AG20443 (cell line): Measurements from ENCODE around the gene MNT.

Experiments
- DNase-seq: peaks from one replicate; pipeline ENCODE4 v3.0.0; 2012; ENCODE audit warnings: low spot score, mixed read lengths

MNT gene

DNA sequence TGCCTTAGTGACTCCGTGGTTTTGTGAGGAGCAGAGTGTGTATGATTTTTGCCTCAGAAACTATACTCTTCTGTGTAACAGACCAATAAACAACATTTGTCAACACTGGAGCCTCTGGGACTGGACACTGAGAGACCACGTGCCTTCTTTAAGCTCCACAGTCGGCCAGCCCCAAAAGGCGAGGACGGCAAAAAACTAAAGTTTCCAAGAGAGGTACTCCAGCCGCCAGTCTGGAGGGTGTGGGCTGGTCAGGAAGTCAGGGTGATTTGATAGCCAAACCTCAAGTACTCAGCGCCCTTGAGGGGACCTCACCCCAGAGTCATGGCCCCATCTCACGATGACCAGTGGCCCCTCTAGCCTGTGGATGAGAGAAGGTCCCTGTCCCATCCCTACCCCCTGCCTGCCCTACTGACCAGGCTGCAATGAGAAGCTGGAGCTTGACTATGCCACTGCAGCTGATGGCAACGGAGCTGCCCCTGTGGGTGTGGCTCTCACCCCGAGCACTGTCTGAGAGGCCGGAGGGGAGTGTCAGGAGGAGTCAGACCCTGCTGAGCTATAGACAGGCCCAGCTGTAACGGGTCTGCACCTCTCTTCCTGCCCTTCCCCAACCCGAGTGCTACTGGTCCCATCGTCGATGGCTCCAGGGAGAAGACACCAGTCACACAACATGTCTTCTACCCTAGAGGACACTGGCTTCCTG, 19.8 kb downstream of the MNT start:
- DNase-seq = no peak

DNA sequence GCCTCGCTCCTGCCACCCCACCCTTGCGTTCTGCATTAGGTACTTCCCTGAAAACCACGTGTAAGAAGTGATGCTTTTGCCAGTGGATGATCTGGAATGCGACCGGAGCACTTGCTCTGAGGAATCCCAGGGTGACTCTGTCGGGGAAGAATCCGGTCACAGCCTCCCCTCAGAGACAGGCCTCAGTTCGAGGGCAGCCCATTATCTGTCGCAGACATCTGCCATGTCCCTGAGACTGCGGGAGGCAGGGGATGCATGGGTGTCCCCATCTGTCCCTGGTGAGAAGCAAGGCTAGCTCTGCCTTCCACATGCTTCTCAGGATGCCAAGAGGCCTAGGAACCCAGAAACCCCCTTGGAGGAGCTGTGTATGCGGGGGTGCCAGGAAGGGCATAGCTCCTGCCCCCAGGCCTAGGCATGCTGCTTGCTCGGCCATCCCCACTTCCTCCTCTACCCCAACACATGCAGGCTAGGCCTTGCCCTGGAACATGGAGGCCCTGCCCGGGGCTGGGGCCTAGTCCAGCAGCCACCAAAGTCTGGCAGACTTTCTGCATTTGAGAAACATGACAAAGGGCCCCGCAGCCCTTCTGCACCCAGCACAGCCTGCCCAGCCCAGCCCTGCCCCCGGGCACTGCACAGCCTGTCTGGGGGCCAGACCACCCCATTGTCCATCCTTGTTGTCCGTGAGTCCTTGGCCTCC, 20.5 kb downstream of the MNT start:
- peak; percentile 54 for DNase-seq

DNA sequence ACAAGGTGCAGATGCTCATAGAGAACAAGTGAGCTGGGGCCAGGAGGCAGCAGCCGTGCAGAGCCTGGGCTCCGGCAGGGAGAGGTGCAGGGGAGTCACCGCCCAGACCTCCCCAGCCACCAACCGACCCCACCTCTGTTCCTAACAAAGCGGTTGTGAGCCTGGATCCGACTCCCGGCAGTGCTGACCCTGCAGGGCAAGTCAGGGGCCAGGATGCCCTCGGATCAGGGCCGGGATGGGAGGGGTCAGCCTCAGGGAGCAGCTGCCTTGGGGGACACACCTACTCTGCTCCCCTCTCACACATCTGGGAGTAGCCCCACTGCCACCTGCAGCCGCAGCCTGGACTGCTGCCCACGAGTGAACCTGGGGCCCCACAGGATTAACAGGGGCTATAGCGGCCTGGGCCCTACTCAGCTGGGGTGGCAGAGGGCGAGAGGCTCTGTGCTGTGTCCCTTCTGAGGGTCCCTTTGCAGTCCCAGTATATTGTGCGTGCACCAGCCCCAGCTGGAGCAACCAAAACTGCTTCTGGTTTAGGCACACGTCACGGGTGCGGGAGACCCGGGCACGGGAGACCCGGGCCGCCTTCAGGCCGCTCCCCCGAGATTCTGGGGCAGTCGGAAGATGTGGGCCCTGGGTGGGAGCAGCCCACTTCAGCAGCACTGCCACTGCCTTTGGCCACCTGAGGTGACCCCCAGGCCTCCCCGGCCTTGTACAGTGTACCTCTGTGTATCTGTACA, 21.2 kb downstream of the MNT start:
- no peak for DNase-seq

DNA sequence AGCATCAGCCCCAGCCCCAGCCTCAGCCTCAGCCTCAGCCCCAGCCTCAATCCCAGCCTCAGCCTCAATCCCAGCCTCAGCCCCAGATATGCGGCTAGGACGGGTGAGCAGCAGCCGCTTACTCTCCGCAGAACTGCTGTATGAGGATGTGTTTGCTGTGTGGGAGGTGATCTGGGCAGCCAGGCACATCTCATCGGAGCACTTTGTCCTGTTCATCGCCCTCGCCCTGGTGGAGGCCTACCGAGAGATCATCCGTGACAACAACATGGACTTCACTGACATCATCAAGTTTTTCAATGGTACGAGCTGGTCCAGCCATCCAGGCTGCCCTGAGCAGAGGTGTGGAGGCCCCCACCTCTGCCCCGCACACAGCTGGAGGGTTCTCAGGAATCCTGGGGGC, 22.0 kb downstream of the MNT start:
- no peak for DNase-seq

DNA sequence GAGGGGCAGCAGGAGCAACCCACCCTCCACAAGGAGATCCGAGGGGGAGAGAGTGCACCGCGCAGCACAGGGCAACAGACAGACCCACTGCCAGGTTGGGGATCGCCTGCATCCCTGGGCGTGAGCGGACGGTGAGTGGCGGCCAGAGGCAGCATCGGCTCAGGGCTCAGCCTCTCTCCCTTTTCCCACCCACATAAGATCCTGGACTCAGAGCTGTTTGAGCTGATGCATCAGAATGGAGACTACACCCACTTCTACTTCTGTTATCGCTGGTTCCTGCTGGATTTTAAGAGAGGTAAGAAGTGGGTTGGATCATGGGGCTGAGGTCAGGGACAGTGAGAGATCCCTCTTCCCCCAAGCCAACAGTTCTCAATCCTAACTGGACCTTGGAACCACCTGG, 23.2 kb downstream of the MNT start:
- no peak for DNase-seq

DNA sequence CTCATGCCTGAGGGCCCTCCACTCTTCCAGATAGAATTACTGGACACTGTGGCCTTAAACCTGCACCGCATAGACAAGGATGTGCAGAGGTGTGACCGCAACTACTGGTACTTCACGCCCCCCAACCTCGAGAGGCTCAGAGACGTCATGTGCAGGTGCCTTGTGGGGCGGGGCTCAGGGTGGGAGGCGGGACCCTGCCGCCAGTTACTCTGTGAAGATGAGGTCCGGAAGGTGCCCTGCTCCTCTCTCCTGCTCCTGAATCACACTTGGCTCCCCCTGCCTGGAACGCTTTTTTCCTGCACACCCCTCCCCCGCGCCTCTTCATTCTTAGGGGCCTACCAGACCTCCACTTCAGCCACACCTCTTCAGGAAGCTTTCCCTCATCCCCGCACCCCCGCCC, 24.8 kb downstream of the MNT start:
- no peak for DNase-seq

DNA sequence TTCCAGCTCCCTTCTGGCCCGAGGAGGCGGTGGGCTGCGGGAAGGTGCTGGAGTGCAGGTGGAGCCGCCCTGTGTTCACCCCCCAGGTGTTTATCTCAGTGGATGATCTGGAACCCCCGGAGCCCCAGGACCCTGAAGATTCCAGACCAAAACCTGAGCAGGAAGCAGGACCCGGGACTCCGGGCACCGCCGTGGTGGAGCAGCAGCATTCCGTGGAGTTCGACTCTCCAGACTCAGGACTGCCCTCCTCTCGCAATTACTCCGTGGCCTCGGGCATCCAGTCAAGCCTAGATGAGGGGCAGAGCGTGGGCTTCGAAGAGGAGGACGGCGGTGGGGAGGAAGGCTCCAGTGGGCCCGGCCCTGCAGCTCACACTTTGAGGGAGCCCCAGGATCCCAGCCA, 25.5 kb downstream of the MNT start:
- no peak for DNase-seq

DNA sequence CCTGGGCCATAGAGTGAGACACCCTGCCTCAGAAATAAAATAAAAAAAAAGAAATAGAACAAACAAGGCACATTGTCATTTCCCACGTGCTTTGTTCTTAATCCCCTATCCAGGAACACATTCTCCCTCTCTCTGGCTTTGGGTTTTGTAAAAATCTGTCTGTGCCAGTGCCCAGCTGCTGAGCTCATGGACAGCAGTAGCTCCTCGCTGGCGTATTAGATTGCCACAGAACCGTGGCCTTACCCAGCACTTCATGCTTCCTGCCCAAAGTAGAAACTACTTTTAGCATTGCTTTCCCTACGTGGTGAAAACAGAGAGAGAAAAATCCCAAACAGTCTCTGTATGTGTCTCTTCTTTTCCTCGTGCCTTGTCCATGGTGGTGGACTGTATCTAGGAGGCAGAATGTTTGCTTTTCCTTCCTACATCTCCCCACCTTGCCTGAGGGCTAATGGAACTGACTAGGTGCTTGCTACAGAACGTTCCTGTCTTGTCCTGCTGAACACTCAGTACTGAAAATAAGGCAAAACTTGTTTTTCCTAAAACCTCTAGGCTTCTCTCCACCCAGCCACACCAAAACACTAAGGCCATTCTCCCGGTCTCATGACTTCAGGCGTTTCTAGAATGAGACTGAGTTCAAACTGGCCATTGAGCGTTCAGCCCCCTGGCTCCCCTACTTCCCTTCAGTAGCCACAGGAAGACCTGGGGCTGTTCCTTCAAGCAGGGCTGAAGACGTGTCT, 26.1 kb downstream of the MNT start:
- DNase-seq = no peak

DNA sequence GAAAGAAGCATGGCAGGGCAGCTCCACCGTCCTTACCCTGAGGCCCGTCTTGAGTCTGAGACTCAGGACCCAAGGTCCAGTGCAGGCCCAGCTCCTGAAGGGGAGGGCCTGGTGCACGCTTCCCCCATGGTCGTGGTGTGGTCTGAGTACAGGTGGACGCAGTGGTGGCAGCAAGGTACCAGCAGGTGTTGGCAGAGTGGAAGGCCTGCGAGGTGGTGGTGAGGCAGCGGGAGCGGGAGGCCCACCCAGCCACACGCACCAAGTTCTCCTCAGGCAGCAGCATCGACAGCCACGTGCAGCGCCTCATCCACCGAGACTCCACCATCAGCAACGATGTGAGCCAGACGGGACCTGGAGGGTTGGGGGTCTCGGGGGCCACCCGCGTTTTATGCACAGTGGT, 27.7 kb downstream of the MNT start:
- no peak for DNase-seq

DNA sequence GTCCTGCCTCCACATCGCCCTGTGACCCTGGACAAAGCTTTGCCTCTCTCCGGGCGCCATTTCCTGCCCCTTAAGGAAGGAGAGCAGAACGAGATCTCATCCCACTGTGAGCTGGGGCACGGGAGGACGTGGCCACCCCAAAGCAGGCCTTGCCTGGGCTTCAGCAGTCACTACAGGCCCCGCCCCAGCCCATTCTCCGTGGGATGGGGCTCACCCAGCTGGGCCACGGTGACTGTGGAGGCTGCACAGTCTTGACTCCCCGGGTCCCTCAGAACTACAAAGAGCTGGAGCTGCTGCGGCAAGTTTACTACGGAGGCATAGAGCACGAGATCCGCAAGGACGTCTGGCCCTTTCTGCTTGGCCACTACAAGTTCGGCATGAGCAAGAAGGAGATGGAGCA, 28.2 kb downstream of the MNT start:
- DNase-seq = no peak

DNA sequence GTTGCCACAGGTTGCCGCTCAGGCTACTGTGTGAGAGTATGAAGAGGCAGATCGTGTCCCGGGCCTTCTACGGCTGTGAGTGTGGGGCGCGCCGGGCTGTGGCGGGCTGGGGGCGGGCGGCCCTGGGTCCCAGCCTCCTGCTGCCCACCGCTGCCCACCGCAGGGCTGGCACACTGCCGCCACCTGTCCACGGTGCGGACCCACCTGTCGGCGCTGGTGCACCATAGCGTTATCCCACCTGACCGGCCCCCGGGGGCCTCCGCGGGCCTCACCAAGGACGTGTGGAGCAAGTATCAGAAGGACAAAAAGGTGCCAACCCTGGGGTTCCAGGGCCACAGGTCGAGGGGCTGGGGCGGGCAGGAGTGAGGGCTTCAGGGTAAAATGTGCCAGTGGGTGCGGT, 28.7 kb downstream of the MNT start:
- DNase-seq = no peak

DNA sequence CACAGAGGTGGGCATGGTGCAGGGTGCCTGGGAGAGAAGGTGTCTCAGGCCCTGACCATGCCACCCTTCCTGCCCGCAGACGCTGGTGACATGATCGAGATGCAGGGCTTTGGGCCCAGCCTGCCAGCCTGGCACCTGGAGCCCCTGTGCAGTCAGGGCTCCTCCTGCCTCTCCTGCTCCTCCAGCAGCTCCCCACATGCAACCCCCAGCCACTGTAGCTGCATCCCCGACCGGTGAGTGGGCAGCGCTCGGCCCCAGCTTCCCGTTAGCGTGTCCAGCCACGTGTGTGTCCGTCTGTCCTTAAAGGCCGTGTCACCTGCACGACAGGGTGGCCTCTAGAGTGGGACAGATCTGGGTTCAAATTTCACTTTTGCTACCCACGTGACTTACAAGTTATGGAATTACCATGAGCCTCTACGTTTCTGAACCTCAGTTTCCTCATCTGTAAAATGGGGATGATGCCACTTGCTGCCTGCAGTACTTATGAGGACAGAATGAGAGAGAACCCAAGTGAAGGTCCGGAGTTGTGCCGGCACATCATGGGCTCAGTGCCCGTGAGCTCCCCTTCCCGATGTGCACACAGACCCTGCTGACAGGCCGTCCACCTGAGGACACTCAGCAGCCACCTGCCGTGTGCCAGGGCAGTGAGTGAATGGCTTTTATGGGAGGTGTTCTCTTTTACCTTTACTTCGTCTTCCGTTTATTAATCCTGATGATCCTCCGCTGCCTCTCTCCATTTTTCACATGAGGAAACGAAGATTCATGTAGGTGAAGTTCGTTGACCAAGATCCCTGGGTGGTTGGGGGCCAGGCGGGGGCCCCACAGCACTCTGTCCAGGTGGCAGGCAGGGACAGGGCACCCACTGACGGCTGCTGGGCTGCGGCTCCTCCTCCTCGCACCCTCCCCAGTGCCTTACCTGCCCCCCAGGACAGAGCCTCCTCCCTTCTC, 29.4 kb downstream of the MNT start:
- no peak for DNase-seq

DNA sequence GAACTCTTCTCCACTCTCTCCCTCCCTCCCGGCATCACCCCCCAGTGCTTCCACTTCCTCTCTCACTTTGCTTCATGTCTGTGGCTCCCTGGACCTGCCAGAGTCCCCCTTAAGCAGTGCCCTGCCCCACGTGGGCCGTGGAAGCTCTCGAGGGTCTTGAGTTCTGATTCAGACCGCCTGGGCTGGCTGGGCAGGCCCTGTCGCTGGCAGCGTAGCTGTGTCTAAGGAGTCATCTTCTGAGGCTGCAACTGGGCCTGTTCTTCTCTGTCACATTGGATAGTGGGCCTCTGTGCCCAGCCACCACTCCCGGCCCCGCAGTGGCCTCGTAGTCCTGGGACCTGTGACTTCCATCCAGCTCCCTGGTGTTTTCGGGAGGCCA, 30.7 kb downstream of the MNT start:
- DNase-seq = no peak

DNA sequence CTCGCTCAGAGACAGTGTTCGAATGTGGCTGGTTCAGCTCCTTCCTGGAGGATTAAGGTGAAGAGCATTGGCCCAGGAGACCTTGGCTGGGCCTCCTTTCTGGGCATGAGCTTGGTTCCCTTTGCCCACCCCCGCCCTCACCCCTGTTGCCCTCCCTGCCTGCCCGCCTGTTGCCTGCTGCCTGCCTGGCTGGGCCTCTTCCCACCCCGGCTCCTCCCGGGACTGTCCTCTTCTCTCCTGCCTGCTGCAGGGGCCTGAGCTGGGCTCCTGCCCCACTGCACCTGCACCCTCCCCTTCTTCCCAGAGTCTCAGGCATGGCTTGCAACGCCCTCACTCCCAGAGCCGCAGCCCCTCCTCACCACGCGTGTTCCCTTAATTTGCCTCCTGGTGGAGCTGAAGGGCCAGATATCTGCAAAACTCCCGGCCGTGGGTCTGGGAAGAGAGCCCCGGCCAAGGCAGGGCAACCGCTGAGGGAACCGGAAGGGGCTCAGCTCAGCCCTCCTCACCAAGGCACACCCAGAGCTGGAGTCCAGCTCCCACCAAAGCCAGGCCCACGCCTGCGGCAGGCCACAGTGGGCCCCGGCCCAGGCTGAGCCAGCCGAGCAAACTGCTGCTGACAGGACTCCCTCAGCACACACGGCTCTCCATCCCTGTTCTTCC, 31.2 kb downstream of the MNT start:
- DNase-seq = no peak

DNA sequence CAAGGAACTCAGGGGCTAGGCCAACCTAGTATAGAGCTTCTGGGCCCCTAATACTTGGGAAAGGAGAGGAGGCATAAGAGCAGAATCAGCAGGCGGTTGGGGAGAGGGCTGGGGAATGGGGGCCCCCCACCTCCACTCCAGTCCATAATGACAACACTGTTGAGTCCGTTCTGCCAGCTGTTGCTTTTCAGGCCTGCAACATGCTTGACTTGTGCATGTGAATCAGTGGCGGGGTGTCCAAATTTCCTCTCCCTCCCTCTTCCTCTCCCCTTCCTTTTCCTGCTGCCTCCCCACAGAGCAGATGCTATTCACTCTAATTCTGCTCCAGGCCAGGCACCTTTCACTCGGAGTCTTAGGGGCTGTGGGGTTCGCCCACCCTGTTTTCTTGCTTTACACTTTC, 31.8 kb downstream of the MNT start:
- no peak for DNase-seq

DNA sequence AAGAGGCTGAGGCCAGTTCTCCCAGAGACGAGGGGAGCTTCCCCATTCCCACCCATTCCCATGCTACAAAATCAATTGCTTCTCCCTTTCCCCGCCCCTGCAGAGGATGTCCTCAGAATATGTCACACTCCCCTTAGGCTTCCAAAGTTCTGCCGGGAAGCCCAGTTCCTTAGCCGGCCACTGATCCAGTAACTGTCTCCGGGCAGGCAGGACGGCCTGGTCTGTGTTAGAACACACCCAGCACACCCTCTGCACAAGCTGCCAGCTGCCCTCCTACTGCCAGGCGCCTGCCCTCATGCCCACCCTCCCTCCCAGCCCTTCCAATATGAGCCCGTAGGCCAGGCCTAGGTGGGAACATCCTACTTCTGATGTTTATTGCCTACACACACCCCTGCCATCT, 32.5 kb downstream of the MNT start:
- DNase-seq = no peak

DNA sequence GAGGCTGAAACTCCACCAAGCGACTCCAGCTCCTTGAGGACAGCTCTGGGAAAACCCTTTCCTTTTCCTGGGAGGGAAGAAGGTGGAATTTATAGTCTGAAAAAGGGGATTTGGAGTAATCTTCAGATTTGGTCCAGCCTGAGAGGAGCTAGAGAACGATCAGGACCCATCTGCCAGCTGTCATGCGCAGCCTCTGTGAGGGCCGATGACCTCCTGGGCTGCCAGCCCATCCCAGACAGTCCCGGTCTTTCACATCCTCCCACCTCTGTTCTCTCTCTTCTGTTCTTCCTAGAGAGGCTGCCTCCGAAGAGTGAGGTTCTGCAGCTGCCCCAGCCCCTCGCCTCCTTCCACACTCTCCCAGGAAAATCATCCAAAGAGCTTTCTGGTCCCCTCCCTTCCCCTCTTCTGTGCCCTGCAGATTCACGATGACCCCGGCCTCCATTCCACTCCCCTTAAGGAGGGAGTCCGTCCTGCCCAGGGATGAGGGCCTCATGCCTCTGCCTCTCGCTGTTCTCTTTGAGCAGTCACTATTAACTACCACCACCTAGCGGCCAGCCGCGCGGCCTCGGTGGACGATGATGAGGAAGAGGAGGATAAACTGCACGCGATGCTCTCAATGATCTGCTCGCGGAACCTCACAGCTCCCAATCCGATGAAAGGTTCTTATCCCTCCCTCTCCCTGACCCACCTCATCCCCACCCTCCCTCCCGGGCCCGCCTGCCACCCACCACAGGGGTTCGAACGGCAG, 33.9 kb downstream of the MNT start:
- no peak for DNase-seq

DNA sequence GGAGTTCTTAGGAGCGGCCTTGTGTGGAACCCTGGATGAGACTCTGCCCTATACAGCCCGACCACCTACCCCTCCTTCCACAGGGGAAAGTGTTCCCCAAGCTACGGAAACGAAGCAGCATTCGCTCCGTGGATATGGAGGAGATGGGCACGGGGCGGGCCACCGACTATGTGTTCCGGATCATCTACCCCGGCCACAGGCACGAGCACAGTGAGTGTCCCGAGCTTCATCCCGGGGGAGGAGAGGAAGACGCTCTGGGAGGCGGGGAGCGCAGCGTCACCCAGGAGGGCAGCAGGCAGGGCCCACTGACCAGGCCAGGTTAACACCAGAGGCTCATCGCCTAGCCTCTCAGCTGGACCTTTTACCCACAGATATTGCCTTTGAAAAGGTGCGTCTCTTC, 35.7 kb downstream of the MNT start:
- no peak for DNase-seq

DNA sequence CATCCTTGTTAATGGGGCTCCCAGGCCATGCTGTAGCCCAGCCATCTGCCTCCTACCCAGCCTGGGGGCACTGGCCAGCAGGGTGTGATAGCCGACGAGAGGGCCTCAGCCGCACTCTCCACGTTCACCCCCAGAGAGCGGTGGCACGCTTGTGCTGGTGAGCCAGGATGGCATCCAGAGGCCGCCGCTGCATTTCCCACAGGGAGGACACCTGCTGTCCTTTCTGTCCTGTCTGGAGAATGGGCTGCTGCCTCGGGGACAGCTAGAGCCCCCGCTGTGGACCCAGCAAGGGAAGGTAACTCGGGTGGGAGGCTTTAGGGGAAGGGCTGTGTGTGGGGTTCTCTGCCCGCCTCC, 36.1 kb downstream of the MNT start:
- DNase-seq = no peak
